ENCODE results near the gene HSPA12B. TPM values are rescaled to one million over a fixed set of nuclear protein-coding genes. Genes with fewer than 3 reads are reported as not detected.

The HSPA12B gene
- total RNA-seq, 1 experiment from 2014 or later: not detected

DNA sequence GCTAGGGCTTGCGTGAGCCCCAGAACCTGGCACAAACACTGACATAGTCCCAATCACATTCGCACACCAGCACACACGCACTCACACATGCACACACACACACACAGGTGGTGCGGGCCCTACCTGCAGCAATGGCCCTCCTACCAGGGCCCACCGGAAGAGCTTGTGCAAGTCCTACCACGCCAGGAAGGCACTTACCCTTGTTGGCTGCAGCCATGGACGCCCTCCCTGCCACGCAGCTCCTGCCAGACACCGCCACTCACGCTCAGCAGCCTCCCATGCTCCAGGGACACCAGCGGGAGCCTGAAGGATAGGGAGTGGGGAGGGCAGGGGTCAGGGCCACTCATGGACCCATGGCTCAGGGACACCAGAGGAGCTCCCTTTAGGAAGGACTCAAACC is 27.4 kb downstream of the HSPA12B start:
- POLR2A ChIA-PET: no interaction called here
- Histone ChIP-seq H3K9me3 (no peaks in the 10 kb centered on the region), H3K27me3 (replicated peaks; ENCODE audit: control insufficient read depth, insufficient read depth, low read length) (no peaks in the 10 kb centered on the region), H3K4me3 (ENCODE audit: low read depth, low read length) (no peak overlapping the region), H3K36me3 (ENCODE audit: control insufficient read depth, insufficient read depth, low read length) (0 out of 2 replicates have a peak, but pooled peaks cover 1% of the 10 kb centered on the region), H3K4me1 (no peaks in the 10 kb centered on the region)
- BruUV-seq (replicated peaks): no TSS peak
- Mint-ChIP-seq H3K36me3 (ENCODE audit: insufficient read depth, unreplicated experiment) (peaks cover 15% of the 10 kb centered on the region), H3K4me3 (ENCODE audit: unreplicated experiment) (no peak overlapping the region), H3K27me3 (ENCODE audit: insufficient read depth, unreplicated experiment) (no peaks in the 10 kb centered on the region), H3K4me1 (ENCODE audit: low read depth, unreplicated experiment) (no peaks in the 10 kb centered on the region), H3K9me3 (ENCODE audit: unreplicated experiment) (no peaks in the 10 kb centered on the region), H3K27ac (ENCODE audit: unreplicated experiment) (no peak overlapping the region)
- intact Hi-C loops (cut with micrococcal nuclease; ENCODE audit: unreplicated experiment): no loop called here
- TF ChIP-seq, protein P1, sequence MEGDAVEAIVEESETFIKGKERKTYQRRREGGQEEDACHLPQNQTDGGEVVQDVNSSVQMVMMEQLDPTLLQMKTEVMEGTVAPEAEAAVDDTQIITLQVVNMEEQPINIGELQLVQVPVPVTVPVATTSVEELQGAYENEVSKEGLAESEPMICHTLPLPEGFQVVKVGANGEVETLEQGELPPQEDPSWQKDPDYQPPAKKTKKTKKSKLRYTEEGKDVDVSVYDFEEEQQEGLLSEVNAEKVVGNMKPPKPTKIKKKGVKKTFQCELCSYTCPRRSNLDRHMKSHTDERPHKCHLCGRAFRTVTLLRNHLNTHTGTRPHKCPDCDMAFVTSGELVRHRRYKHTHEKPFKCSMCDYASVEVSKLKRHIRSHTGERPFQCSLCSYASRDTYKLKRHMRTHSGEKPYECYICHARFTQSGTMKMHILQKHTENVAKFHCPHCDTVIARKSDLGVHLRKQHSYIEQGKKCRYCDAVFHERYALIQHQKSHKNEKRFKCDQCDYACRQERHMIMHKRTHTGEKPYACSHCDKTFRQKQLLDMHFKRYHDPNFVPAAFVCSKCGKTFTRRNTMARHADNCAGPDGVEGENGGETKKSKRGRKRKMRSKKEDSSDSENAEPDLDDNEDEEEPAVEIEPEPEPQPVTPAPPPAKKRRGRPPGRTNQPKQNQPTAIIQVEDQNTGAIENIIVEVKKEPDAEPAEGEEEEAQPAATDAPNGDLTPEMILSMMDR (IDR thresholded peaks at IDR 0.05; ENCODE audit: insufficient read depth in 1 of 2, low read depth in 1 of 2, low read length in 1 of 2, severe bottlenecking in 1 of 2, unreplicated experiment in 1 of 2): no peak
- DNase-seq: no peak
- CTCF ChIA-PET: interaction anchor here (1.5 kb wide), 1 partner anchor 9 kb away, joined by 6 read pairs; no protein-coding TSS in a partner anchor

DNA sequence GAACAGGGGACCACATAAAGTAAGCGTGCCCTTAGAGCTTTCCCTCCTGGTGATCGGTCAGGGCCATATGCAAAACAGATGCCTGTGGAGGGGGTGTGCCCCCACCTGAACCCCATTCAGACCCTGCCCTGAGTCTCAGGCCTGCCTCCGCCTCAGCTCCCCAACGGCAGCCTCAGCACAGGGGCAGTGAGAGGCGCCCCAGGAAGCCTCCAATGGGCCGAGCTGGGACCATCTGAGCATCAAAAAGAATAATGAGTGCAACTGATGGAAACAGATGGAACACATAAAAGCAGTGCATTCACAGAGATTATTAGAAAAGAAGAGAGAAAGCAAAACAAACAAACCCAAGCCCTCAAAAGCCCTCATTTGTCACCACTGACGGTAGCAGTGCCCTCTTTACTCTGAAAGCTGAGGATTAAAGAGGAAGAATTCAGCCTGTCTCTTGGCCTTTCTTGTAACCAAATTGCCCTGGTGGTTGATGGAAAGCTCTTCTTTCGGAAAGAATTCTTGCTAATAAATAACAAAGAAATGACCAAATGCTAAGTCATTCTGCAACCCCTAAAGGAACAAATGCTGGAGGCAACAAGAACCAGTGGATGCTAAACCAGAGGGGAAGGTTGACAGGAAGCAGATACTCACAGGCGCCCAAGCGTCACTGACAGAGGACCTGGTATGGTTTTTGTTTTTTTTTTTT is 28.3 kb downstream of the HSPA12B start:
- Histone ChIP-seq H3K27me3 (replicated peaks; ENCODE audit: control insufficient read depth, insufficient read depth, low read length) (no peaks in the 10 kb centered on the region), H3K4me3 (ENCODE audit: low read depth, low read length) (no peak overlapping the region), H3K9me3 (no peaks in the 10 kb centered on the region), H3K4me1 (no peaks in the 10 kb centered on the region), H3K36me3 (ENCODE audit: control insufficient read depth, insufficient read depth, low read length) (no peaks in the 10 kb centered on the region)
- H3K27me3 Mint-ChIP-seq (ENCODE audit: insufficient read depth, unreplicated experiment): no peaks in the 10 kb centered on the region
- intact Hi-C loops (cut with micrococcal nuclease; ENCODE audit: unreplicated experiment): no loop called here
- no peaks in the 10 kb centered on the region for H3K9me3 Mint-ChIP-seq (ENCODE audit: unreplicated experiment)
- DNase-seq: no peak
- no peak overlapping the region for H3K27ac Mint-ChIP-seq (ENCODE audit: unreplicated experiment)
- CTCF ChIA-PET: interaction anchor here (0.7 to 1.5 kb wide), 2 partner anchors 8 to 50 kb away, joined by 5 to 6 read pairs; no protein-coding TSS in a partner anchor
- TF ChIP-seq, protein P1 (IDR thresholded peaks at IDR 0.05; ENCODE audit: insufficient read depth in 1 of 2, low read depth in 1 of 2, low read length in 1 of 2, severe bottlenecking in 1 of 2, unreplicated experiment in 1 of 2): no peak
- no peak overlapping the region for H3K4me3 Mint-ChIP-seq (ENCODE audit: unreplicated experiment)
- H3K4me1 Mint-ChIP-seq (ENCODE audit: low read depth, unreplicated experiment): no peaks in the 10 kb centered on the region
- BruUV-seq (replicated peaks): no TSS peak
- POLR2A ChIA-PET: interaction anchor here (0.7 kb wide), 1 partner anchor 445 kb away, joined by 3 read pairs; no protein-coding TSS in a partner anchor
- H3K36me3 Mint-ChIP-seq (ENCODE audit: insufficient read depth, unreplicated experiment): peaks cover 15% of the 10 kb centered on the region

DNA sequence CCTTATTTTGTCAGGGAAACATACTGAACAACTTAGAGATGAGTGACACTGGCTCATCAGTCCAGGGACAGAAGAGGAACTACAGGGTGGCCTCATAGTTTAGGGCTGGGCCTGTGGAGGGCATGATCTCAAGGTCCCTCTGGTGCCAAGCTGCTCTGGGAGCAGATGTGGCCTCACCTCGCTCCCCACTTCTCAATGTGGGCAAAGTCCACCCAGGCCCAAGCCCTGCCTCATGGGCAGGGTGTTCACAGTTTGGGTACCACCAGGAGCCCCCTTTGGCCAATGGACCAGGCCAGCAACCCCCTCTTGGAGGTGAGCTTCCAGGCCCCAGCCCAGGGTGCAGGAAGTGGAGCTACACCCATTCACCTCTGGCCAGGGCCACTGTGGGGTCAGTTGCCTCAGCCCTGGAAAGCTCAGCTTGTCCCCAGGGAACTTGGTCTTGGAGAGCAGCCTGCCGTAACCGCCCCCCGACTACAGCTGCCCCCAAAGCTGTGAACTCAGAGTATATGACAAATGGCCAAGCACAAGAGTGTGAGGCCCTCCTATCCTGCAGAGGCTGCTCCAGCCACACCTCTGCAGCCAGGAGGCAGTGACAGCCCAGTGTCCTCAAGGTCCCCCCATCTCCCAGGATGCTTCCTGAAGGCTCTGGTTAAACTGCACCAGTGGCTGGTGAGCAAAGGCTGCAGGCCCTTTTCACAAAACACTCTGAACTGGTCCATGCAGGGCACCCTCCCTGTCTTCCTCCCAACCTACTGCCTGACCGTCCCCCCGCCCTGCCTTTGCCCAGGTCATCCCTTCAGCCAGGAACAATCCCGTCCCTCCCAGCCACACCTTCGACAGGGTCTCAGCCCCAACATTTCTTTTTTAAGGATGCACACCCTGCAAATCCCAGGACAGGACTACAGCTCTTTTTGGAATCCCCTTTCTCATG is 31.5 kb downstream of the HSPA12B start:
- Mint-ChIP-seq H3K4me1 (ENCODE audit: low read depth, unreplicated experiment) (peaks cover 3% of the 10 kb centered on the region), H3K9me3 (ENCODE audit: unreplicated experiment) (no peaks in the 10 kb centered on the region), H3K36me3 (ENCODE audit: insufficient read depth, unreplicated experiment) (peaks cover 13% of the 10 kb centered on the region), H3K27me3 (ENCODE audit: insufficient read depth, unreplicated experiment) (no peaks in the 10 kb centered on the region), H3K27ac (ENCODE audit: unreplicated experiment) (no peak overlapping the region), H3K4me3 (ENCODE audit: unreplicated experiment) (no peak overlapping the region)
- Histone ChIP-seq H3K27me3 (replicated peaks; ENCODE audit: control insufficient read depth, insufficient read depth, low read length) (no peaks in the 10 kb centered on the region), H3K4me3 (ENCODE audit: low read depth, low read length) (no peak overlapping the region), H3K36me3 (ENCODE audit: control insufficient read depth, insufficient read depth, low read length) (no peaks in the 10 kb centered on the region), H3K4me1 (peaks cover 11% of the 10 kb centered on the region), H3K9me3 (no peaks in the 10 kb centered on the region)
- no peak for DNase-seq
- ChIA-PET CTCF (interaction anchor here (0.5 to 1.2 kb wide), 3 partner anchors 53 to 542 kb away, joined by 3 to 6 read pairs (median 5); no protein-coding TSS in a partner anchor), POLR2A (no interaction called here)
- intact Hi-C loops (cut with micrococcal nuclease; ENCODE audit: unreplicated experiment): no loop called here
- TF ChIP-seq, protein P1 (IDR thresholded peaks at IDR 0.05; ENCODE audit: insufficient read depth in 1 of 2, low read depth in 1 of 2, low read length in 1 of 2, severe bottlenecking in 1 of 2, unreplicated experiment in 1 of 2): no peak
- BruUV-seq (replicated peaks): no TSS peak

Measured in Caco-2 (cell line).